HepG2 (cell line): ENCODE measurements around the gene ZFP14. TPM values are rescaled to one million over a fixed set of nuclear protein-coding genes. Genes with fewer than 3 reads are reported as not detected.
A peak's percentile ranks its signal among the peaks of the same experiment; 100 is the strongest.

ENCODE experiments used
- CAMTA2 ChIP-seq: sonication (generic); formaldehyde crosslinking; IDR thresholded peaks from 2 replicates; pipeline ENCODE4 v1.4.0; 2020; ENCODE audit warnings: mild to moderate bottlenecking, missing genetic modification reagents, borderline replicate concordance
- CEBPG ChIP-seq: IDR thresholded peaks from 2 replicates; pipeline ENCODE4 v1.6.1; 2016
- DMAP1 ChIP-seq: IDR thresholded peaks from 2 replicates; pipeline ENCODE4 v1.6.1; 2016
- E2F2 ChIP-seq: sonication (generic); formaldehyde crosslinking; IDR thresholded peaks from 2 replicates; pipeline ENCODE4 v1.4.0; 2020; ENCODE audit warnings: missing genetic modification reagents, borderline replicate concordance
- HNF1A ChIP-seq, 2 experiments: sonication (generic) in 1 of 2; formaldehyde crosslinking in 1 of 2; IDR thresholded peaks; 2 replicates each; pipeline versions ENCODE4 v1.4.0 to v1.6.1; 2016 to 2020; ENCODE audit warnings: borderline replicate concordance in 1 of 2, low read depth in 1 of 2, mild to moderate bottlenecking in 1 of 2, missing genetic modification reagents in 1 of 2
- MAZ ChIP-seq, 2 experiments: sonication (generic) in 1 of 2; formaldehyde crosslinking in 1 of 2; IDR thresholded peaks; 2 replicates each; pipeline versions ENCODE4 v1.5.0 to v1.6.1; 2012 to 2020; ENCODE audit warnings: low read depth in 2 of 2, mild to moderate bottlenecking in 2 of 2, borderline replicate concordance in 1 of 2, improper control_type of control experiment in 1 of 2, low read length in 1 of 2, missing genetic modification reagents in 1 of 2, moderate library complexity in 1 of 2
- MLXIP ChIP-seq: sonication (generic); formaldehyde crosslinking; IDR thresholded peaks from 2 replicates; pipeline ENCODE4 v1.9.0; 2021; ENCODE audit warnings: missing genetic modification reagents, borderline replicate concordance
- ONECUT2 ChIP-seq: sonication (generic); formaldehyde crosslinking; IDR thresholded peaks from 2 replicates; pipeline ENCODE4 v1.4.0; 2020; ENCODE audit warnings: missing genetic modification reagents
- PPARG ChIP-seq: conservative IDR thresholded peaks from 2 replicates; pipeline ENCODE4 v1.6.1; 2016; ENCODE audit warnings: missing biosample characterization, missing genetic modification reagents
- TP53 ChIP-seq: sonication (generic); formaldehyde crosslinking; conservative IDR thresholded peaks from 2 replicates; pipeline ENCODE4 v1.4.0; 2020; ENCODE audit warnings: missing genetic modification reagents
- TRAFD1 ChIP-seq: sonication (generic); formaldehyde crosslinking; IDR thresholded peaks from 2 replicates; pipeline ENCODE4 v1.5.1; 2020; ENCODE audit warnings: missing genetic modification reagents, mild to moderate bottlenecking, borderline replicate concordance
- ZNF24 ChIP-seq: fragments of 450-650 bp; IDR thresholded peaks from 2 replicates; pipeline ENCODE4 v1.6.1; 2017; ENCODE audit warnings: antibody characterized with exemption, mild to moderate bottlenecking
- ZNF501 ChIP-seq: sonication (generic); formaldehyde crosslinking; IDR thresholded peaks from 2 replicates; pipeline ENCODE4 v1.5.1; 2020; ENCODE audit warnings: mild to moderate bottlenecking, moderate library complexity, missing genetic modification reagents
- ZNF556 ChIP-seq: sonication (generic); formaldehyde crosslinking; IDR thresholded peaks from 2 replicates; pipeline ENCODE4 v1.4.0; 2020; ENCODE audit warnings: mild to moderate bottlenecking, missing genetic modification reagents, borderline replicate concordance
- ZUFSP ChIP-seq: sonication (generic); formaldehyde crosslinking; IDR thresholded peaks from 2 replicates; pipeline ENCODE4 v1.9.0; 2021; ENCODE audit warnings: missing genetic modification reagents, mild to moderate bottlenecking, borderline replicate concordance
- polyA plus RNA-seq, 8 experiments: library from polyadenylated mRNA; depleted of rRNA in 3 of 8; stranded (reverse) in 7 of 8; unstranded in 1 of 8; fragments of >200 nt; fragmentation: Illumina TruSeq in 4 of 8; extraction: Trizol in 4 of 8; gene quantifications; 2 replicates each; pipeline versions ENCODE4 v1.2.1 to v1.2.3, GENCODE V29; 2011 to 2016; ENCODE audit warnings: low read depth in 4 of 8, missing spikeins in 1 of 8, mixed read lengths in 1 of 8; ENCODE audit not compliant: insufficient read depth in 1 of 8
- total RNA-seq, 5 experiments: library from RNA; depleted of rRNA; stranded (reverse); fragments of >200 nt; fragmentation: Illumina TruSeq; extraction: Trizol; gene quantifications; 2 replicates each; pipeline ENCODE4 v1.2.3, GENCODE V29; 2016; ENCODE audit warnings: low read depth in 1 of 5

ZFP14 gene
- total and polyA plus RNA-seq, 2 of the 13 experiments (the other 11 are each of a cell fraction or from before 2014, with no cell fraction given) = 2.0 to 5.0 TPM

- no peak for TF ChIP-seq HNF1A (IDR thresholded peaks at IDR 0.05; ENCODE audit: low read depth)
- no peak for TF ChIP-seq HNF1A (CRISPR knock-in tag; IDR thresholded peaks at IDR 0.05; ENCODE audit: borderline replicate concordance)
- TF ChIP-seq TP53 (CRISPR knock-in tag) = peak; percentile 70; the same call in 1 of the 2 replicates
- TF ChIP-seq ZNF24 = no peak
- TF ChIP-seq E2F2 (CRISPR knock-in tag) = no peak
- no peak for TF ChIP-seq ONECUT2
- TF ChIP-seq PPARG (CRISPR knock-in tag) = no peak
- peak; percentile 89 for TF ChIP-seq ZNF501 (CRISPR knock-in tag)
- TF ChIP-seq TRAFD1 = no peak
- TF ChIP-seq CEBPG = 0 out of 2 replicates have a peak, but pooled peaks have one; percentile 25
- peak; percentile 77 for TF ChIP-seq DMAP1 (CRISPR knock-in tag)
- TF ChIP-seq MLXIP = no peak
- TF ChIP-seq ZNF556 = no peak
- TF ChIP-seq ZUFSP (CRISPR knock-in tag) = no peak
- TF ChIP-seq CAMTA2 (CRISPR knock-in tag) = peak; percentile 76; the same call in 1 of the 2 replicates
- peak; percentile 32; the same call in 1 of the 2 replicates for TF ChIP-seq MAZ (IDR thresholded peaks at IDR 0.05; ENCODE audit: borderline replicate concordance, low read depth, low read length)
- TF ChIP-seq MAZ (CRISPR knock-in tag; IDR thresholded peaks at IDR 0.05; ENCODE audit: low read depth) = peak; percentile 62; the same call in 1 of the 2 replicates
Observed at GRCh38 chr19:36378625-36379509, at the start of gene ZFP14 (continued).
